H4 (cell line): ENCODE measurements around the gene SBSN. TPM values are rescaled to one million over a fixed set of nuclear protein-coding genes. Genes with fewer than 3 reads are reported as not detected.
"Not testable (repeated sequence)": the region's sequence is repeated elsewhere in the genome, so short reads cannot be mapped to it uniquely, and the experiment has no call there.

Source experiments
- DNase-seq: peaks from one replicate; pipeline ENCODE4 v3.0.0-alpha.2; 2015; ENCODE audit warnings: low spot score
- total RNA-seq: library from RNA; depleted of rRNA; stranded (reverse); fragments of >200 nt; shearing (Covaris generic); gene quantifications from 2 replicates; pipeline ENCODE4 v1.2.3, GENCODE V29; 2014

Gene SBSN
- total RNA-seq, 1 experiment from 2014 or later, result 0.45 TPM

- DNase-seq, result no peak
Measured at GRCh38 chr19:35507561-35507960, 20.6 kb downstream of the SBSN start.

GRCh38 chr19:35506011-35506410 is 22.1 kb downstream of the SBSN start:
- no peak for DNase-seq

GRCh38 chr19:35502751-35503150 is 25.4 kb downstream of the SBSN start:
- no peak for DNase-seq

GRCh38 chr19:35501684-35502083 is 26.4 kb downstream of the SBSN start:
- DNase-seq, result no peak

- no peak for DNase-seq
Measured at GRCh38 chr19:35500611-35501010, 27.5 kb downstream of the SBSN start.

- DNase-seq, result no peak
Measured at GRCh38 chr19:35498984-35499527, 29.1 kb downstream of the SBSN start.

- DNase-seq, result no peak
Measured at GRCh38 chr19:35498220-35498619, 29.9 kb downstream of the SBSN start.

GRCh38 chr19:35497406-35497805 is 30.7 kb downstream of the SBSN start:
- no peak for DNase-seq

- DNase-seq, result peak; percentile 77
Measured at GRCh38 chr19:35495107-35496064, 32.7 kb downstream of the SBSN start.

GRCh38 chr19:35493971-35494370 is 34.1 kb downstream of the SBSN start:
- DNase-seq, result no peak

- DNase-seq, result no peak
Measured at GRCh38 chr19:35491836-35492360, 36.2 kb downstream of the SBSN start.

- DNase-seq, result no peak
Measured at GRCh38 chr19:35490364-35490763, 37.7 kb downstream of the SBSN start, which contains the start of gene KRTDAP. Gene KRTDAP, minus strand, starts transcription at chr19:35490464. Its CDS starts 22 bp downstream, at chr19:35490442.

- DNase-seq, result no peak
Measured at GRCh38 chr19:35488677-35489076, 39.4 kb downstream of the SBSN start.

- DNase-seq, result no peak
Measured at GRCh38 chr19:35487656-35488182, 40.4 kb downstream of the SBSN start.

GRCh38 chr19:35486268-35486708 is 41.8 kb downstream of the SBSN start:
- no peak for DNase-seq

GRCh38 chr19:35484252-35485036 is 43.7 kb downstream of the SBSN start:
- no peak for DNase-seq

- DNase-seq, result no peak
Measured at GRCh38 chr19:35483089-35483488, 45.0 kb downstream of the SBSN start.

GRCh38 chr19:35478794-35479677 is 49.1 kb downstream of the SBSN start:
- no peak for DNase-seq

- DNase-seq, result no peak
Measured at GRCh38 chr19:35476149-35476548, 52.0 kb downstream of the SBSN start.

GRCh38 chr19:35474594-35474993 is 53.5 kb downstream of the SBSN start:
- not testable (repeated sequence) for DNase-seq

- DNase-seq, result no peak
Measured at GRCh38 chr19:35474104-35474503, 54.0 kb downstream of the SBSN start.
